Natural killer cell (primary cell): ENCODE results near the gene SLC19A3. TPM values are rescaled to one million over a fixed set of nuclear protein-coding genes. Genes with fewer than 3 reads are reported as not detected.

ENCODE experiments used
- ATAC-seq, 3 donors: fragments of 150-1000 bp in 2 of 3; fragments of 200-7000 bp in 1 of 3; cut with Tn5 transposase; 1 replicate in 1 of 3; 2 replicates in 2 of 3; pipeline ENCODE4 v1.10.0; 2021; ENCODE audit warnings: mild to moderate bottlenecking in 2 of 3, moderate library complexity in 2 of 3
- DNase-seq, 2 donors: peaks; one replicate each; pipeline versions ENCODE4 v3.0.0 to v3.0.0-alpha.2; 2013 to 2021; ENCODE audit warnings: mixed read lengths in 1 of 2
- H3K27ac ChIP-seq: one replicate; pipeline ENCODE4 v1.5.1; 2013; ENCODE audit warnings: mild to moderate bottlenecking, low read length
- H3K27me3 ChIP-seq: one replicate; pipeline ENCODE4 v1.6.1; 2013; ENCODE audit warnings: low read length; ENCODE audit not compliant: control insufficient read depth, insufficient read depth
- H3K36me3 ChIP-seq: one replicate; pipeline ENCODE4 v1.6.1; 2013; ENCODE audit warnings: low read length; ENCODE audit not compliant: control insufficient read depth, insufficient read depth
- H3K4me1 ChIP-seq: one replicate; pipeline ENCODE4 v1.6.1; 2013; ENCODE audit warnings: low read length; ENCODE audit not compliant: control insufficient read depth, insufficient read depth
- H3K4me3 ChIP-seq: one replicate; pipeline ENCODE4 v1.5.1; 2013; ENCODE audit warnings: low read length
- H3K9me3 ChIP-seq: one replicate; pipeline ENCODE4 v1.6.1; 2013; ENCODE audit warnings: low read length; ENCODE audit not compliant: control insufficient read depth, insufficient read depth
- H3K27ac Mint-ChIP-seq, 2 donors: one replicate each; pipeline ENCODE4 v1.8.0; 2022; ENCODE audit warnings: mild to moderate bottlenecking in 2 of 2, mixed read lengths in 2 of 2, moderate library complexity in 1 of 2
- H3K27me3 Mint-ChIP-seq, 2 donors: one replicate each; pipeline ENCODE4 v1.8.0; 2022; ENCODE audit warnings: low read depth in 2 of 2, mixed read lengths in 2 of 2
- H3K36me3 Mint-ChIP-seq: one replicate; pipeline ENCODE4 v1.8.0; 2022; ENCODE audit warnings: mixed read lengths
- H3K4me1 Mint-ChIP-seq, 2 donors: one replicate each; pipeline ENCODE4 v1.8.0; 2022; ENCODE audit warnings: mixed read lengths in 2 of 2
- H3K4me3 Mint-ChIP-seq: one replicate; pipeline ENCODE4 v1.8.0; 2022; ENCODE audit warnings: mild to moderate bottlenecking, moderate library complexity, mixed read lengths
- H3K9me3 Mint-ChIP-seq, 2 donors: one replicate each; pipeline ENCODE4 v1.8.0; 2022; ENCODE audit warnings: mixed read lengths in 2 of 2
- CTCF ChIP-seq: fragments of 200-600 bp; IDR thresholded peaks from one replicate; pipeline ENCODE4 v1.8.0; 2022; ENCODE audit warnings: antibody characterized with exemption
- WGBS: methylation state at CpG from one replicate; pipeline ENCODE4 v1.1.7; 2013; ENCODE audit warnings: missing lambda C conversion rate; ENCODE audit not compliant: insufficient coverage; 5-methylcytosine and 5-hydroxymethylcytosine counted together
- intact Hi-C: fragments of 100-400 bp; cut with micrococcal nuclease; formaldehyde crosslinking; loops from one replicate; pipeline ENCODE4 v1.14.2; 2022
- total RNA-seq, 4 donors: library from RNA; stranded (reverse); fragments of 120-200 nt in 1 of 4; gene quantifications; one replicate each; pipeline versions ENCODE4 v1.2.3 to v1.2.4, GENCODE V29; 2013 to 2022

Gene SLC19A3
- total RNA-seq, 3 donors from 2014 or later (not counting 1 experiment from before 2014, with no cell fraction given): not detected

DNA sequence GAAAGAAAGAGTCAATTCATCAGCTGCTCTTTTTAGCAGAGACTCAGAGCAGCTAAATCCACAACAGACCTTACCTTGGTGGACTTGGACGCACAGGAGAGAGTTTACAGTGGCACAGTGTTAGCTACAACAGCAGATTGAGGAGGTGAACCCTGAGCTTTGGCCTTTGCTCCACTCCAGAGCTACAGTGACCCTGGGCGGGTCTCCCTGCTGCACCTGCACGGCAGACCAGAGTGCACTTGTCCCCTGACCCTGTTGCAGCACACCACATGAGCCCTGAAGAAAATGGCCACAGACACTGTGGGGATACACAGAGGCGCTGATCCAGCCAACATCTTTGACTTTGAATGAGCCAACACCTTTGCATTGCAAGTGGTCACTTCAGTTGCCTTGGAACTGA is 11.0 kb downstream of the SLC19A3 start:
- H3K4me1 Mint-ChIP-seq: no peaks in the 10 kb centered on the region
- DNase-seq (no peak), ATAC-seq (peak in 1 of 3 donors; percentile 27)
- H3K27ac Mint-ChIP-seq: no peak overlapping the region
- peaks cover 0 to 2% of the 10 kb centered on the region in 2 donors for H3K27me3 Mint-ChIP-seq
- Histone ChIP-seq H3K9me3 (no peaks in the 10 kb centered on the region), H3K36me3 (no peaks in the 10 kb centered on the region), H3K27me3 (no peaks in the 10 kb centered on the region), H3K4me1 (no peaks in the 10 kb centered on the region), H3K27ac (no peak overlapping the region), H3K4me3 (no peak overlapping the region)
- H3K36me3 Mint-ChIP-seq: no peaks in the 10 kb centered on the region
- TF ChIP-seq CTCF: no peak
- 86% methylated on average over 4 of the region's 4 CpGs for WGBS
- intact Hi-C loops: no loop called here
- H3K4me3 Mint-ChIP-seq: no peak overlapping the region
- H3K9me3 Mint-ChIP-seq: no peaks in the 10 kb centered on the region

- intact Hi-C loops: loop anchor here (2.0 kb wide), 1 partner anchor 51 kb away; no protein-coding TSS in a partner anchor
- DNase-seq (no peak), ATAC-seq (no peak)
- Mint-ChIP-seq H3K27ac (no peak overlapping the region), H3K27me3 (peaks cover 0 to 2% of the 10 kb centered on the region in 2 donors), H3K36me3 (no peaks in the 10 kb centered on the region), H3K4me3 (no peak overlapping the region), H3K9me3 (no peaks in the 10 kb centered on the region), H3K4me1 (no peaks in the 10 kb centered on the region)
- Histone ChIP-seq H3K9me3 (no peaks in the 10 kb centered on the region), H3K36me3 (no peaks in the 10 kb centered on the region), H3K4me1 (no peaks in the 10 kb centered on the region), H3K27ac (no peak overlapping the region), H3K4me3 (no peak overlapping the region), H3K27me3 (no peaks in the 10 kb centered on the region)
- TF ChIP-seq CTCF: no peak
- WGBS: 85% methylated on average over 2 of the region's 3 CpGs
These were observed 13.9 kb downstream of the SLC19A3 start for GRCh38 chr2:227703961-227704360.

GRCh38 chr2:227703280-227703732 is 14.5 kb downstream of the SLC19A3 start:
- H3K27me3 Mint-ChIP-seq: peaks cover 0 to 2% of the 10 kb centered on the region in 2 donors
- 90% methylated on average over 4 of the region's 4 CpGs for WGBS
- DNase-seq: no peak
- no peaks in the 10 kb centered on the region for H3K36me3 Mint-ChIP-seq
- Histone ChIP-seq H3K4me1 (no peaks in the 10 kb centered on the region), H3K9me3 (no peaks in the 10 kb centered on the region), H3K27me3 (no peaks in the 10 kb centered on the region), H3K27ac (no peak overlapping the region), H3K36me3 (no peaks in the 10 kb centered on the region), H3K4me3 (no peak overlapping the region)
- H3K27ac Mint-ChIP-seq: no peak overlapping the region
- no peak for ATAC-seq
- TF ChIP-seq CTCF: no peak
- intact Hi-C loops: no loop called here
- no peaks in the 10 kb centered on the region for H3K9me3 Mint-ChIP-seq
- no peaks in the 10 kb centered on the region for H3K4me1 Mint-ChIP-seq
- H3K4me3 Mint-ChIP-seq: no peak overlapping the region

GRCh38 chr2:227701556-227701955 is 16.3 kb downstream of the SLC19A3 start:
- ATAC-seq: no peak
- H3K27me3 ChIP-seq: no peaks in the 10 kb centered on the region
- no peaks in the 10 kb centered on the region for H3K4me1 ChIP-seq
- peaks cover 0 to 2% of the 10 kb centered on the region in 2 donors for H3K27me3 Mint-ChIP-seq
- no peaks in the 10 kb centered on the region for H3K36me3 ChIP-seq
- H3K36me3 Mint-ChIP-seq: no peaks in the 10 kb centered on the region
- intact Hi-C loops: no loop called here
- H3K9me3 Mint-ChIP-seq: no peaks in the 10 kb centered on the region
- no peaks in the 10 kb centered on the region for H3K9me3 ChIP-seq
- no peak overlapping the region for H3K4me3 ChIP-seq
- 80% methylated on average over 1 of the region's 3 CpGs for WGBS
- no peak overlapping the region for H3K27ac ChIP-seq
- H3K4me1 Mint-ChIP-seq: no peaks in the 10 kb centered on the region
- DNase-seq: no peak
- no peak for TF ChIP-seq CTCF
- H3K27ac Mint-ChIP-seq: no peak overlapping the region
- no peak overlapping the region for H3K4me3 Mint-ChIP-seq
